DND-41 (cell line): Measurements from ENCODE around the gene YEATS4.

Experiments
- ATAC-seq: fragments of 200-7000 bp; cut with Tn5 transposase; 3 replicates; pipeline ENCODE4 v1.9.1; 2021; ENCODE audit warnings: low read depth; ENCODE audit not compliant: insufficient read depth
- DNase-seq: peaks from one replicate; pipeline ENCODE4 v3.0.0-alpha.2; 2020
- H2AFZ ChIP-seq: 2 replicates; pipeline ENCODE4 v1.6.0; 2012; ENCODE audit warnings: low read depth, low read length
- H3K27ac ChIP-seq: 2 replicates; pipeline ENCODE4 v1.5.1; 2012; ENCODE audit warnings: low read length, inconsistent platforms
- H3K27me3 ChIP-seq: fragments of 200-600 bp; sonication (generic); 2 replicates; pipeline ENCODE4 v1.6.0; 2012; ENCODE audit warnings: low read length, mild to moderate bottlenecking, inconsistent platforms; ENCODE audit not compliant: insufficient read depth, poor library complexity
- H3K36me3 ChIP-seq: 2 replicates; pipeline ENCODE4 v1.5.1; 2012; ENCODE audit warnings: low read length, inconsistent platforms; ENCODE audit not compliant: insufficient read depth
- H3K4me1 ChIP-seq: 2 replicates; pipeline ENCODE4 v1.5.1; 2012; ENCODE audit warnings: mild to moderate bottlenecking, low read length; ENCODE audit not compliant: insufficient read depth
- H3K4me2 ChIP-seq: 2 replicates; pipeline ENCODE4 v1.6.0; 2012; ENCODE audit warnings: mild to moderate bottlenecking, moderate library complexity, low read length, inconsistent platforms; ENCODE audit not compliant: insufficient read depth
- H3K4me3 ChIP-seq, 2 experiments: fragments of 200-600 bp in 1 of 2; shearing (Covaris generic) in 1 of 2; 2 replicates each; pipeline ENCODE4 v1.5.1; 2012 to 2016; ENCODE audit warnings: inconsistent platforms in 2 of 2, low read length in 2 of 2, mild to moderate bottlenecking in 2 of 2, low read depth in 1 of 2, moderate library complexity in 1 of 2
- H3K79me2 ChIP-seq: 2 replicates; pipeline ENCODE4 v1.6.0; 2012; ENCODE audit warnings: low read length, inconsistent platforms; ENCODE audit not compliant: insufficient read depth
- H3K9ac ChIP-seq: 2 replicates; pipeline ENCODE4 v1.6.0; 2012; ENCODE audit warnings: low read depth, mild to moderate bottlenecking, inconsistent platforms, low read length, moderate library complexity
- H3K9me3 ChIP-seq: 2 replicates; pipeline ENCODE4 v1.5.1; 2012; ENCODE audit warnings: low read length, moderate library complexity, mild to moderate bottlenecking, inconsistent platforms; ENCODE audit not compliant: insufficient read depth, severe bottlenecking
- H4K20me1 ChIP-seq: 2 replicates; pipeline ENCODE4 v1.6.0; 2012; ENCODE audit warnings: low read length; ENCODE audit not compliant: insufficient read depth
- CTCF ChIP-seq: IDR thresholded peaks from 2 replicates; pipeline ENCODE4 v1.5.1; 2012; ENCODE audit warnings: borderline replicate concordance, low read length, moderate library complexity, mild to moderate bottlenecking; ENCODE audit not compliant: poor library complexity, severe bottlenecking; ENCODE audit errors: extremely low read depth
- EZH2 ChIP-seq: IDR thresholded peaks from 3 replicates; pipeline ENCODE4 v1.6.1; 2012; ENCODE audit warnings: borderline replicate concordance, low read depth, mild to moderate bottlenecking, moderate library complexity, low read length, inconsistent platforms; ENCODE audit not compliant: severe bottlenecking

Gene YEATS4

DNA sequence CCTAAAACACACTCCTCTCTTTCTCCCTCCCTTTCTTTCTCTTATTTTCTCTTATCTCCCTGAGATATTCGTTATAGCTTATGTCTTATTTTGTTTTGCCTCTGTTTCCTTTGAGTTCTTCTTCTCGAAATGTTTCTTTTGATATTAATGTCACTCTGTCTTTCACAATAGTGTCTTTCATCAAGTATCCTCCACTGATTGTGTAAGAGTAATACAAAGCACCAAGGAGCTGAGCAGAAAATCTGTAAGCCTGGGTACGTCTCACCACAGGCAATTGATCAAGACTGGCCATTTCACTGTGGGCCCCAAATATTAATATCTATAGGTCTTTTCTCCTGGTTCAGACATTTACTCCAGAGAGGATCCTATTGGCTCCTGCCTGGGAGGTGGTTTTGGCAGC, 16.2 kb upstream of the YEATS4 start:
- TF ChIP-seq EZH2 (no peak), CTCF (no peak)
- H4K20me1 ChIP-seq, result no peaks in the 10 kb centered on the region
- no peaks in the 10 kb centered on the region for H3K4me1 ChIP-seq
- no peaks in the 10 kb centered on the region for H3K9me3 ChIP-seq
- ATAC-seq (no peak), DNase-seq (no peak)
- no peaks in the 10 kb centered on the region for H3K36me3 ChIP-seq
- no peak overlapping the region for H3K4me2 ChIP-seq
- no peak overlapping the region for H2AFZ ChIP-seq
- no peak overlapping the region for H3K9ac ChIP-seq
- no peak overlapping the region for H3K27ac ChIP-seq
- no peaks in the 10 kb centered on the region for H3K79me2 ChIP-seq
- peaks cover 7% of the 10 kb centered on the region for H3K27me3 ChIP-seq
- no peak overlapping the region for H3K4me3 ChIP-seq

DNA sequence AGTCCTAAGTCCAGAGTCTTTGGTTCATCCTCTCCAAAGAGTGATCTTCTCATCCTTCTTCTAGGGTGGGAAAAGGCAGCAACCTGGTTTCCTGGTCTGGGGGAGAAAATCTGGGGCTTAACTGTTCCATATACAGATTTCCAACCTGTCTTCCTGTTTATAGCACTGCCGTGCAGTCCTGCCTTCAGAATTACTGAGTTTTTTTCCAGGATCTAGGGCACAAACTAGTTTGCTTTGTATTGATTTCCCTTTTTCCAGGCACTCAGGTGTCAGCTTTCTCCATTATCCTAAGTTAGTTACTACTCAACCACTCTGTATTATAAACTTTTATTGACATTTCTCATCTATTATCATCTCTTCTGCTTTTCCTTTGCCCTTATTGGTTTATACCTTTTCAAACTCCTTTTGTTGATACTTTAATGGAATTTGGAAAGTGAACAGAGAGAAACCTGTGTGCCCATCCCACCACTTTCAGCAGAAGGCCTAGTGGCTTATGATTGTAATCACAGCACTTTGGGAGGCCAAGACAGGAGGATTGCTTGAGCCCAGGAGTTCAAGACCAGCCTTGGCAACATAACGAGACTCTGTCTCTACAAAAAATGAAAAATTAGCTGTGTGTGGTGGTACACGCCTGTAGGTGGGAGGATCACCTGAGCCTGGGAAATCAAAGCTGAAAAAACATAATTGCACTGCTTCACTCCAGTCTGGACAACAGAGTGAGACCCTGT, 15.5 kb upstream of the YEATS4 start:
- ATAC-seq (no peak), DNase-seq (no peak)
- no peak overlapping the region for H3K4me2 ChIP-seq
- no peaks in the 10 kb centered on the region for H4K20me1 ChIP-seq
- no peak overlapping the region for H2AFZ ChIP-seq
- no peaks in the 10 kb centered on the region for H3K79me2 ChIP-seq
- no peaks in the 10 kb centered on the region for H3K4me1 ChIP-seq
- H3K36me3 ChIP-seq, result no peaks in the 10 kb centered on the region
- H3K9ac ChIP-seq, result no peak overlapping the region
- no peak overlapping the region for H3K4me3 ChIP-seq
- peaks cover 7% of the 10 kb centered on the region for H3K27me3 ChIP-seq
- H3K9me3 ChIP-seq, result no peaks in the 10 kb centered on the region
- H3K27ac ChIP-seq, result no peak overlapping the region
- no peak for TF ChIP-seq EZH2
- no peak for TF ChIP-seq CTCF

DNA sequence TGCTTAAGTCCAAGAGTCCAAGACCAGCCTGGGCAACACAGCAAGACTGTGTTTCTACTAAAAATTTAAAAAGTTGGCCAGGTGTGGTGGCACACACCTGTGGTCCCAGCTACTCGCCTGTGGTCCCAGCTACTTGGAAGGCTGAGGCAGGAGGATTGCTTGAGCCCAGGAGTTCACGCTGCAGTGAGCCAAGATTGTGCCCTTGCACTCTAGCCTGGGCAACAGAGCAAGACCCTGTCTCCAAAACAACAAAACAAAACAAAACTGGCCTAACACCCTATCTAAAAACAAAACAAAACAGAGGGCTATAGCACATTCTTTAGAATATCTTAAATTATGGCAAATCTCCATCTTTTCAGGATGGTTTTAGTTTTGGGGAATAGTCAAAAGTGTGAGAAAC, 14.5 kb upstream of the YEATS4 start:
- no peak overlapping the region for H3K4me2 ChIP-seq
- DNase-seq, result no peak
- no peaks in the 10 kb centered on the region for H4K20me1 ChIP-seq
- no peak overlapping the region for H3K27ac ChIP-seq
- no peak overlapping the region for H3K4me3 ChIP-seq
- H3K9ac ChIP-seq, result no peak overlapping the region
- no peaks in the 10 kb centered on the region for H3K36me3 ChIP-seq
- H3K27me3 ChIP-seq, result peaks cover 9% of the 10 kb centered on the region
- ATAC-seq, result no peak
- H3K79me2 ChIP-seq, result no peaks in the 10 kb centered on the region
- no peak overlapping the region for H2AFZ ChIP-seq
- no peaks in the 10 kb centered on the region for H3K9me3 ChIP-seq
- H3K4me1 ChIP-seq, result no peaks in the 10 kb centered on the region
- TF ChIP-seq CTCF (no peak), EZH2 (no peak)

DNA sequence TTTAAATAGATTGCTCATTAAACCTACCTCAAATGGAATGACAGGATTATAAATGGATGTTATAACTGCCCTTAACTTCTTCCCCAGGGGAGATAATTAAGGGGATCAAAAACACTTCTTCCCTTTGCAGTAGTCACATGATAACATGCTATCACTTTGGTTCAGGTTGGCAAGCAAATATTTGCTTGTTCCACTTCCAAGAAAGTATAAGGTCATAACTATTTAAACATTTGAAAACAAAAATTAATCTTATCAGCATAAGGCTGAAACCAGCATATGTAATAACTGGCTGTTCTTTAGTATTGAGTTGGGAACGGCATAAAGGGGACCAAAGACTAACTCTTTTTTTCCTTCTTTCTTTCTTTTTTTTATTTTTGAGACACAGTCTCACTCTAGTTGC, 13.8 kb upstream of the YEATS4 start:
- ATAC-seq, result no peak
- no peak for DNase-seq
- peaks cover 7% of the 10 kb centered on the region for H3K27me3 ChIP-seq
- H3K36me3 ChIP-seq, result no peaks in the 10 kb centered on the region
- no peak for TF ChIP-seq EZH2
- no peak for TF ChIP-seq CTCF
- no peak overlapping the region for H2AFZ ChIP-seq
- no peaks in the 10 kb centered on the region for H3K9me3 ChIP-seq
- no peak overlapping the region for H3K9ac ChIP-seq
- H3K4me3 ChIP-seq, result no peak overlapping the region
- H3K4me1 ChIP-seq, result no peaks in the 10 kb centered on the region
- H3K79me2 ChIP-seq, result no peaks in the 10 kb centered on the region
- no peak overlapping the region for H3K4me2 ChIP-seq
- H4K20me1 ChIP-seq, result no peaks in the 10 kb centered on the region
- H3K27ac ChIP-seq, result no peak overlapping the region
